GM19468 (cell line): Measurements from ENCODE around the gene PRUNE2.

Experiments used
- ATAC-seq: cut with Tn5 transposase; IDR thresholded peaks from one replicate; pipeline ENCODE4 v1.9.1; 2021; ENCODE audit warnings: mild to moderate bottlenecking, moderate library complexity, moderate number of reproducible peaks; ENCODE audit not compliant: unreplicated experiment; ENCODE audit errors: extremely low read depth

PRUNE2 gene

GRCh38 chr9:76901801-76902200 is 4.1 kb downstream of the PRUNE2 start:
- no peak for ATAC-seq

- ATAC-seq, result no peak
Observed at GRCh38 chr9:76900884-76901440, 5.0 kb downstream of the PRUNE2 start.

- ATAC-seq, result no peak
Observed at GRCh38 chr9:76898786-76899185, 7.1 kb downstream of the PRUNE2 start.

- ATAC-seq, result no peak
Observed at GRCh38 chr9:76897804-76898525, 7.9 kb downstream of the PRUNE2 start.

GRCh38 chr9:76896035-76896434 is 9.9 kb downstream of the PRUNE2 start:
- no peak for ATAC-seq

GRCh38 chr9:76895186-76895585 is 10.7 kb downstream of the PRUNE2 start:
- ATAC-seq, result no peak

GRCh38 chr9:76894198-76894597 is 11.7 kb downstream of the PRUNE2 start:
- no peak for ATAC-seq

- no peak for ATAC-seq
Observed at GRCh38 chr9:76893395-76893932, 12.4 kb downstream of the PRUNE2 start.

- no peak for ATAC-seq
Observed at GRCh38 chr9:76891874-76892273, 14.0 kb downstream of the PRUNE2 start.

GRCh38 chr9:76891279-76891678 is 14.6 kb downstream of the PRUNE2 start:
- ATAC-seq, result no peak

- no peak for ATAC-seq
Observed at GRCh38 chr9:76887951-76888350, 18.0 kb downstream of the PRUNE2 start.

- no peak for ATAC-seq
Observed at GRCh38 chr9:76887003-76887821, 18.7 kb downstream of the PRUNE2 start.

GRCh38 chr9:76886318-76886717 is 19.6 kb downstream of the PRUNE2 start:
- no peak for ATAC-seq

GRCh38 chr9:76884823-76885222 is 21.1 kb downstream of the PRUNE2 start:
- no peak for ATAC-seq

- ATAC-seq, result no peak
Observed at GRCh38 chr9:76883341-76883855, 22.5 kb downstream of the PRUNE2 start.

- ATAC-seq, result peak; percentile 61
Observed at GRCh38 chr9:76882686-76883085, 23.2 kb downstream of the PRUNE2 start.

- ATAC-seq, result no peak
Observed at GRCh38 chr9:76880210-76880609, 25.7 kb downstream of the PRUNE2 start.

- no peak for ATAC-seq
Observed at GRCh38 chr9:76878933-76879332, 27.0 kb downstream of the PRUNE2 start.

- no peak for ATAC-seq
Observed at GRCh38 chr9:76877961-76878360, 28.0 kb downstream of the PRUNE2 start.

GRCh38 chr9:76876098-76876497 is 29.8 kb downstream of the PRUNE2 start:
- ATAC-seq, result no peak

- no peak for ATAC-seq
Observed at GRCh38 chr9:76873821-76874220, 32.1 kb downstream of the PRUNE2 start.
